MCF 10A (cell line): ENCODE data around the gene AMDHD1. TPM values are rescaled to one million over a fixed set of nuclear protein-coding genes. Genes with fewer than 3 reads are reported as not detected.

ENCODE experiments used
- BruUV-seq: library from RNA; stranded (reverse); fragments of 400-500 nt; replicated peaks from 2 replicates; lab custom pipeline; 2021; lab: Mats Ljungman, UMichigan
- CTCF ChIA-PET: fragments of 300-600 bp; sonication (Branson Sonifier 250); formaldehyde crosslinking; extraction: SDS; loops from one replicate; lab custom pipeline; 2021; ENCODE audit warnings: antibody characterized with exemption, inconsistent platforms; lab: Yijun Ruan, JAX
- POLR2A ChIA-PET: fragments of 300-600, 350-650 bp; sonication (Branson Sonifier 250); formaldehyde crosslinking; extraction: SDS; loops from one replicate; lab custom pipeline; 2020; ENCODE audit warnings: antibody characterized with exemption, inconsistent platforms; lab: Yijun Ruan, JAX
- DNase-seq: peaks from one replicate; pipeline ENCODE4 v3.0.0-alpha.2; 2018; ENCODE audit not compliant: unreplicated experiment
- H3K27ac Mint-ChIP-seq: one replicate; pipeline ENCODE4 v1.8.0; 2022; ENCODE audit warnings: mild to moderate bottlenecking, low read depth, mixed read lengths; ENCODE audit not compliant: unreplicated experiment
- H3K27me3 Mint-ChIP-seq: one replicate; pipeline ENCODE4 v1.8.0; 2022; ENCODE audit warnings: mixed read lengths; ENCODE audit not compliant: insufficient read depth, unreplicated experiment
- H3K36me3 Mint-ChIP-seq: one replicate; pipeline ENCODE4 v1.8.0; 2022; ENCODE audit warnings: mild to moderate bottlenecking, moderate library complexity, mixed read lengths; ENCODE audit not compliant: insufficient read depth, unreplicated experiment
- H3K4me1 Mint-ChIP-seq: one replicate; pipeline ENCODE4 v1.8.0; 2022; ENCODE audit warnings: mixed read lengths; ENCODE audit not compliant: insufficient read depth, unreplicated experiment
- H3K4me3 Mint-ChIP-seq: one replicate; pipeline ENCODE4 v1.8.0; 2022; ENCODE audit warnings: mild to moderate bottlenecking, moderate library complexity, mixed read lengths; ENCODE audit not compliant: unreplicated experiment
- H3K9me3 Mint-ChIP-seq: one replicate; pipeline ENCODE4 v1.8.0; 2022; ENCODE audit warnings: mixed read lengths; ENCODE audit not compliant: unreplicated experiment
- CTCF ChIP-seq: fragments of 200-600 bp; IDR thresholded peaks from one replicate; pipeline ENCODE4 v1.8.0; 2022; ENCODE audit warnings: antibody characterized with exemption, mild to moderate bottlenecking; ENCODE audit not compliant: unreplicated experiment
- intact Hi-C: fragments of 100-400 bp; cut with micrococcal nuclease; formaldehyde crosslinking; loops from 2 replicates; pipeline ENCODE4 v1.14.1; 2022
- total RNA-seq: library from RNA; stranded (reverse); gene quantifications from 2 replicates; pipeline ENCODE4 v1.2.3, GENCODE V29; 2022

Gene AMDHD1
- total RNA-seq, 1 experiment from 2014 or later, result 0.47 TPM

GRCh38 chr12:96007729-96008128 lies 64.6 kb downstream of the AMDHD1 start:
- no peak overlapping the region for H3K27ac Mint-ChIP-seq
- no peaks in the 10 kb centered on the region for H3K9me3 Mint-ChIP-seq
- ChIA-PET POLR2A (interaction anchor here (0.6 to 0.7 kb wide), 3 partner anchors 33 to 146 kb away, joined by 3 to 4 read pairs (median 4); no protein-coding TSS in a partner anchor), CTCF (interaction anchor here (1.3 to 2.1 kb wide), 2 partner anchors 9 to 89 kb away, joined by 3 to 12 read pairs; no protein-coding TSS in a partner anchor)
- no peak overlapping the region for H3K4me3 Mint-ChIP-seq
- intact Hi-C loops, result no loop called here
- H3K4me1 Mint-ChIP-seq, result no peaks in the 10 kb centered on the region
- no peak for TF ChIP-seq CTCF
- no peaks in the 10 kb centered on the region for H3K27me3 Mint-ChIP-seq
- H3K36me3 Mint-ChIP-seq, result peaks cover 81% of the 10 kb centered on the region
- BruUV-seq, result no TSS peak
- DNase-seq, result no peak

GRCh38 chr12:96014943-96015599 lies 71.9 kb downstream of the AMDHD1 start:
- BruUV-seq, result no TSS peak
- H3K36me3 Mint-ChIP-seq, result peaks cover 75% of the 10 kb centered on the region
- DNase-seq, result no peak
- no peaks in the 10 kb centered on the region for H3K9me3 Mint-ChIP-seq
- no peak overlapping the region for H3K27ac Mint-ChIP-seq
- ChIA-PET CTCF (interaction anchor here (0.5 to 3.2 kb wide), 7 partner anchors 11 to 502 kb away, joined by 3 to 14 read pairs (median 3); no protein-coding TSS in a partner anchor), POLR2A (no interaction called here)
- H3K4me3 Mint-ChIP-seq, result no peak overlapping the region
- H3K27me3 Mint-ChIP-seq, result no peaks in the 10 kb centered on the region
- intact Hi-C loops, result no loop called here
- H3K4me1 Mint-ChIP-seq, result no peaks in the 10 kb centered on the region
- TF ChIP-seq CTCF, result no peak

- Mint-ChIP-seq H3K9me3 (no peaks in the 10 kb centered on the region), H3K4me1 (no peaks in the 10 kb centered on the region), H3K27ac (no peak overlapping the region), H3K4me3 (no peak overlapping the region), H3K27me3 (no peaks in the 10 kb centered on the region), H3K36me3 (peaks cover 74% of the 10 kb centered on the region)
- no TSS peak for BruUV-seq
- TF ChIP-seq CTCF, result peak; percentile 9
- intact Hi-C loops, result no loop called here
- POLR2A ChIA-PET, result no interaction called here
- CTCF ChIA-PET, result interaction anchor here (0.6 to 3.2 kb wide), 7 partner anchors 10 to 501 kb away, joined by 3 to 14 read pairs (median 5); no protein-coding TSS in a partner anchor
- peak; percentile 43 for DNase-seq
Measured at GRCh38 chr12:96015672-96016071, 72.5 kb downstream of the AMDHD1 start.

Other genes with a start within 250 kb of the AMDHD1 start
- 53.0 and 96.4 TPM in 2 replicates for gene NTN4, start 152.6 kb upstream of the AMDHD1 start, total RNA-seq
- 45.0 and 46.9 TPM in 2 replicates for gene SNRPF, start 84.4 kb upstream of the AMDHD1 start, total RNA-seq
- gene CCDC38, start 717 bp upstream of the AMDHD1 start, total RNA-seq, result 0.12 TPM in 1 of 2 replicates, not detected in the other
- gene HAL, start 53.0 kb downstream of the AMDHD1 start, total RNA-seq, result 0.27 and 1.1 TPM in 2 replicates
- 52.3 and 66.0 TPM in 2 replicates for gene LTA4H, start 92.3 kb downstream of the AMDHD1 start, total RNA-seq